ENCODE data around the gene PLXNA1. TPM values are rescaled to one million over a fixed set of nuclear protein-coding genes. Genes with fewer than 3 reads are reported as not detected.

PLXNA1 gene
- total RNA-seq, 4 donors from 2014 or later, result 20.8 to 56.7 (median 27.7) TPM

GRCh38 chr3:126954141-126954842 is 28.6 kb upstream of the PLXNA1 start:
- intact Hi-C loops (cut with DNase I; ENCODE audit: low total_unique reads) (no loop called here), in situ Hi-C loops (cut with MboI; ENCODE audit: low pct_ligation_motif_present in 1 of 4, low pct_unique_long_range_greater_than_20kb in 1 of 4, low sequenced_read_pairs in 3 of 4) (no loop called here)
- H3K4me1 ChIP-seq, result no peaks in the 10 kb centered on the region
- TF ChIP-seq POLR2A (IDR thresholded peaks at IDR 0.05) (no peak), EP300 (IDR thresholded peaks at IDR 0.05; ENCODE audit: low read depth) (no peak), POLR2AphosphoS5 (IDR thresholded peaks at IDR 0.05) (no peak)
- TF ChIP-seq, protein P1, sequence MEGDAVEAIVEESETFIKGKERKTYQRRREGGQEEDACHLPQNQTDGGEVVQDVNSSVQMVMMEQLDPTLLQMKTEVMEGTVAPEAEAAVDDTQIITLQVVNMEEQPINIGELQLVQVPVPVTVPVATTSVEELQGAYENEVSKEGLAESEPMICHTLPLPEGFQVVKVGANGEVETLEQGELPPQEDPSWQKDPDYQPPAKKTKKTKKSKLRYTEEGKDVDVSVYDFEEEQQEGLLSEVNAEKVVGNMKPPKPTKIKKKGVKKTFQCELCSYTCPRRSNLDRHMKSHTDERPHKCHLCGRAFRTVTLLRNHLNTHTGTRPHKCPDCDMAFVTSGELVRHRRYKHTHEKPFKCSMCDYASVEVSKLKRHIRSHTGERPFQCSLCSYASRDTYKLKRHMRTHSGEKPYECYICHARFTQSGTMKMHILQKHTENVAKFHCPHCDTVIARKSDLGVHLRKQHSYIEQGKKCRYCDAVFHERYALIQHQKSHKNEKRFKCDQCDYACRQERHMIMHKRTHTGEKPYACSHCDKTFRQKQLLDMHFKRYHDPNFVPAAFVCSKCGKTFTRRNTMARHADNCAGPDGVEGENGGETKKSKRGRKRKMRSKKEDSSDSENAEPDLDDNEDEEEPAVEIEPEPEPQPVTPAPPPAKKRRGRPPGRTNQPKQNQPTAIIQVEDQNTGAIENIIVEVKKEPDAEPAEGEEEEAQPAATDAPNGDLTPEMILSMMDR (IDR thresholded peaks at IDR 0.05), result no peak
- no peak overlapping the region for H3K27ac ChIP-seq
- H3K4me3 ChIP-seq, result no peak overlapping the region
- no peaks in the 10 kb centered on the region for H3K9me3 ChIP-seq
- no peaks in the 10 kb centered on the region for H3K36me3 ChIP-seq
- no peaks in the 10 kb centered on the region for H3K27me3 ChIP-seq
- no peak for DNase-seq
- 90 to 91% methylated on average over 2 to 10 of the region's 10 CpGs for WGBS, 2 donors (ENCODE audit: low coverage in 1 of 2)

DNA sequence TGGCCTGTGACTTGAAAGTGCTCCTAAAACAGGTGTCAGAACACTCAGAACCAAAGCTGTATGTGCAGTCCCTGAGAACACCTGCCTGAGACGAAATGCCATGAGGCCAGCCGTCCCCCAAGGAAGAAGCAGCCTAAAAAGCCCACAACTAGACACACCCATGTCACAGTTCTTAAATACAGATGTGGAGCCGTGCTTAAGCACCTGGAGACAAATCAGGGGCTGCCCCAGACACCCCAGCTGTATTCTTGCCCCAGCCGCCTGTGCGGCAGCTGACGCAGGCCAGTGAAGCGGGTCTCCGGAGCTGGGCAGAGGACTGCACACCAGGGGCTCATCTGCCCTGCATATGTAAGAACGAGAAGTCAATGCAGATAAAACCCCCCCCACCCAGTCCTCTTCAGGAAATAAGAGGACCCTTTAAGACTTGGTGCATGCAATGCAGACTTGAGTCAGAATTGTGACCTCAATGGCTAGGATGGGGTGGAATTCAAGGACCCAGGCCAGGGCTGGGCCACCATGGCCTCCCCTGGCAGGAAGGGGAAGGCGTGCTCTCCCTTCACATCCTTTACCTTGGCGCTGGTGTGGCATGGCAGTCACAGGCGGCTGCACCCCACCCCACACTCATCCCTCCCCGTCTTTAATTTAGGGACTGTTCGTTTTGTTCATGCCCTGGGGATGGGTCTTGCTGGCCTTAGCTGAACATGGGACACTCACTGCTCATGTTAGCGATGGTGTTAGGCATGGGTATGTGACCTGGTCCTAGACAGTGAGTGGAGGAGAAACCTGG is 27.7 kb upstream of the PLXNA1 start:
- H3K27me3 ChIP-seq, result no peaks in the 10 kb centered on the region
- no peak overlapping the region for H3K27ac ChIP-seq
- no peaks in the 10 kb centered on the region for H3K36me3 ChIP-seq
- no peaks in the 10 kb centered on the region for H3K4me1 ChIP-seq
- no peak for DNase-seq
- H3K9me3 ChIP-seq, result no peaks in the 10 kb centered on the region
- intact Hi-C loops (cut with DNase I; ENCODE audit: low total_unique reads), result no loop called here
- in situ Hi-C loops (cut with MboI; ENCODE audit: low pct_ligation_motif_present in 1 of 4, low pct_unique_long_range_greater_than_20kb in 1 of 4, low sequenced_read_pairs in 3 of 4), result no loop called here
- H3K4me3 ChIP-seq, result no peak overlapping the region
- WGBS, 2 donors (ENCODE audit: low coverage in 1 of 2), result 92 to 93% methylated on average over 6 to 15 of the region's 15 CpGs
- no peak for TF ChIP-seq POLR2AphosphoS5 (IDR thresholded peaks at IDR 0.05)
- TF ChIP-seq EP300 (IDR thresholded peaks at IDR 0.05; ENCODE audit: low read depth), result no peak
- no peak for TF ChIP-seq POLR2A (IDR thresholded peaks at IDR 0.05)

- in situ Hi-C loops (cut with MboI; ENCODE audit: low pct_ligation_motif_present in 1 of 4, low pct_unique_long_range_greater_than_20kb in 1 of 4, low sequenced_read_pairs in 3 of 4), result no loop called here
- no peaks in the 10 kb centered on the region for H3K36me3 ChIP-seq
- no peaks in the 10 kb centered on the region for H3K27me3 ChIP-seq
- H3K4me3 ChIP-seq, result no peak overlapping the region
- TF ChIP-seq, protein P1 (IDR thresholded peaks at IDR 0.05), result no peak
- TF ChIP-seq POLR2A (IDR thresholded peaks at IDR 0.05) (no peak), POLR2AphosphoS5 (IDR thresholded peaks at IDR 0.05) (no peak), EP300 (IDR thresholded peaks at IDR 0.05; ENCODE audit: low read depth) (no peak)
- intact Hi-C loops (cut with DNase I; ENCODE audit: low total_unique reads), result no loop called here
- DNase-seq, result no peak
- no peak overlapping the region for H3K27ac ChIP-seq
- peaks cover 0 to 4% (median 0%) of the 10 kb centered on the region in 4 donors for H3K4me1 ChIP-seq
- H3K9me3 ChIP-seq, result no peaks in the 10 kb centered on the region
- 80 to 86% methylated on average over 8 of the region's 8 CpGs for WGBS, 2 donors (ENCODE audit: low coverage in 1 of 2)
These were observed 26.6 kb upstream of the PLXNA1 start for GRCh38 chr3:126956361-126956760.

DNA sequence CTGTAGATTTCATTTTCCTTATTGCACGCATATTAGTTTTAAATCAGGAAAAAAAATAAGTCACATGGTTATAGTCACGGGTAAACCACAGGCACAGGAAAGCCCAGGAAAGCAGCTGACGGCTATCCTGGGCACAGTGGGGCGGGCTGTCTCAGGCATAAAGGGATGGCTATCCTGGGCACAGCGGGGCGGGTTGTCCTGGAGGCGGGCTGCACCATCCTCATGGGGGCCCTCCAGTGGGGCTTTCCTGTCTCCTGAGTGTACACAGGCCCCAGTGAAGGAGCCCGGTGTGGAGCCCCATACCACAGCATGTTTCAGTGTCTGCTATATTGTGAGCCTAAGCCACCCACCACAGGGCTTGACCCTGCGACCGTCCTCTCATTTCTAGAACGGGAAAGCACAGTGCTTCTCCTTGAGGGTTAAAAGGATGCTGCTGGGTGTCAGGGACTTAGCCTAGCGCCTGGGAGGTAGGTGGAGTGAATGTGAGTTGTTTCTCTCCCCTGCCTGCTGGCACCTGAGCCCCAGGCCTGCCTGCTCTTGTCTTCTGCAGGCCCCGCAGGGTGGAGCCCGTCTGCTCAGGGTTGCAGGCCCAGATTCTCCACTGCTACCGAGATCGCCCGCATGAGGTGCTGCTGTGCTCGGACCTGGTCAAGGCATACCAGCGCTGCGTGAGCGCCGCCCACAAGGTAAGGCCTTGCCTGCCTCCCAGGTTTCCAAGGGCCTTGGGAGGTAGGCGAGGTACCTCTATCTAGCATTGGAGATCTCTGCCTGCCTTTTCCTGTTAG is 25.9 kb upstream of the PLXNA1 start:
- H3K27ac ChIP-seq, result no peak overlapping the region

More for the DNA sequence above, 25.9 kb upstream of the PLXNA1 start:
- intact Hi-C loops (cut with DNase I; ENCODE audit: low total_unique reads) (no loop called here), in situ Hi-C loops (cut with MboI; ENCODE audit: low pct_ligation_motif_present in 1 of 4, low pct_unique_long_range_greater_than_20kb in 1 of 4, low sequenced_read_pairs in 3 of 4) (no loop called here)
- H3K36me3 ChIP-seq, result no peaks in the 10 kb centered on the region
- DNase-seq, result no peak
- no peak overlapping the region for H3K4me3 ChIP-seq
- H3K27me3 ChIP-seq, result no peaks in the 10 kb centered on the region
- TF ChIP-seq POLR2A (IDR thresholded peaks at IDR 0.05) (no peak), POLR2AphosphoS5 (IDR thresholded peaks at IDR 0.05) (no peak)
- TF ChIP-seq, protein P1 (IDR thresholded peaks at IDR 0.05), result no peak
- no peaks in the 10 kb centered on the region for H3K9me3 ChIP-seq
- peaks cover 0 to 10% (median 0%) of the 10 kb centered on the region in 4 donors for H3K4me1 ChIP-seq
- WGBS, 2 donors (ENCODE audit: low coverage in 1 of 2), result 61 to 88% methylated on average over 4 to 23 of the region's 23 CpGs

Data from transverse colon (tissue), 4 donors.